ENCODE measurements around the gene CCDC102A.
"Not testable (repeated sequence)": the region's sequence is repeated elsewhere in the genome, so short reads cannot be mapped to it uniquely, and the experiment has no call there.

CCDC102A gene

DNA sequence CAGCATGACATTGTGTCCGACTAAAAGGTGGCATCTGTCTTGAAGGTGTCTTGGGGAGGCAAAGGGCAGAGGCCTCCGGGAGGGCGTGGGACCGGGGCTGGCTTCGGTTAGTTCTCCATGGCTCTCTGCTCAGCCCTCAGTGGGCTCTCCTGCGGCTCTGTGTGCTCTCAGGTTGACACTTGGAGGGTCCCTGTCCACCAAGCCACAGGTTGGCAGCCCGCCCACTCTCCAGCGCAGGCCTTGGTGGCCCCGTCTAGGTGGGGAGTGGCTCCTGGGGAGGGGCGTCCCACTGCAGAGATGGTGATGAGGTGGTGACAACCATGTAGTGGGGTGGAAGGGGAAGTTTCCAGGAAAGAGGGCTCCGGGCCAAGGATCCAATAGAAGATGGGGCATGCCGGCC lies 37.7 kb upstream of the CCDC102A start:
- no peaks in the 10 kb centered on the region for H3K9me3 ChIP-seq (ENCODE audit: control insufficient read depth in 2 of 2, low read length in 2 of 2)
- H3K27me3 ChIP-seq (ENCODE audit: control insufficient read depth in 2 of 2, insufficient read depth in 2 of 2, low read length in 2 of 2), result no peaks in the 10 kb centered on the region
- no peak overlapping the region for H3K4me3 ChIP-seq (ENCODE audit: low read length in 2 of 2)
- H3K4me1 ChIP-seq (ENCODE audit: control insufficient read depth in 2 of 2, insufficient read depth in 2 of 2, low read length in 2 of 2), result no peaks in the 10 kb centered on the region
- H3K9ac ChIP-seq (ENCODE audit: low read depth in 1 of 2, low read length in 2 of 2), result no peak overlapping the region
- no peak overlapping the region for H3K27ac ChIP-seq (ENCODE audit: low read depth in 2 of 2, low read length in 2 of 2)
- peaks cover 0 to 6% of the 10 kb centered on the region in 2 donors for H3K36me3 ChIP-seq (ENCODE audit: control insufficient read depth in 2 of 2, insufficient read depth in 2 of 2, low read length in 2 of 2)

DNA sequence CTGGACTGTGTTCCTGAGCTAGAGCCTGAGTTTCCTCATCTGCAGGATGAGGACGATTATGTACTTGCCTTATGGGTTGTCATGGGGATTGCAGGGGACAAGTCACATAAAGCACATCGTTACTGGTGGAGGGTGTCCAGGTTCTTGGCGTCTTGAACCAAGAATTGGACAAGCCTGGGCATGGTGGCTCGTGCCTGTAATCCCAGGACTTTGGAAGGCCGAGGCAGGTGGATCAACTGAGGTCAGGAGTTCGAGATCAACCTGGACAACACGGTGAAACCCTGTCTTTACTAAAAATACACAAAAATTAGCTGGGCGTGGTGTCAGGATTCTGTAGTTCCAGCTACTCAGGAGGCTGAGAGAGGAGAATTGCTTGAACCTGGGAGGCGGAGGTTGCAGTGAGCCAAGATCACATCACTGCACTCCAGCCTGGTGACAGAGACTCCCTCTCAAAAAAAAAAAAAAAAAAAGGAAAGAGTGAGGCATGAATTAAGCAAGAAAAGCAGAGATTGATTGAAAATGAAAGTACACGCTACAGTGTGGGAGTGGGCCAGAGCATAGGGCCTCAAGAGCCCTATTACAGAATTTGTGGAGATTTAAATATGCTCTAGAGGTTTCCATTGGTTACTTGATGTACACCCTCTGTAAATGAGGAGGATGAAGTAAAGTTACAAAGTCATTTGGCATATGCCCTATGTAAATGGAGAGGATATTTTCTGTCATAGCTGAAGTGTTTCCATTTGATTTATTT lies 36.8 kb upstream of the CCDC102A start:
- H3K4me3 ChIP-seq (ENCODE audit: low read length in 2 of 2), result no peak overlapping the region
- H3K9ac ChIP-seq (ENCODE audit: low read depth in 1 of 2, low read length in 2 of 2), result no peak overlapping the region
- H3K36me3 ChIP-seq (ENCODE audit: control insufficient read depth in 2 of 2, insufficient read depth in 2 of 2, low read length in 2 of 2), result peaks cover 0 to 12% of the 10 kb centered on the region in 2 donors
- no peaks in the 10 kb centered on the region for H3K27me3 ChIP-seq (ENCODE audit: control insufficient read depth in 2 of 2, insufficient read depth in 2 of 2, low read length in 2 of 2)
- no peaks in the 10 kb centered on the region for H3K4me1 ChIP-seq (ENCODE audit: control insufficient read depth in 2 of 2, insufficient read depth in 2 of 2, low read length in 2 of 2)
- no peaks in the 10 kb centered on the region for H3K9me3 ChIP-seq (ENCODE audit: control insufficient read depth in 2 of 2, low read length in 2 of 2)
- no peak overlapping the region for H3K27ac ChIP-seq (ENCODE audit: low read depth in 2 of 2, low read length in 2 of 2)

DNA sequence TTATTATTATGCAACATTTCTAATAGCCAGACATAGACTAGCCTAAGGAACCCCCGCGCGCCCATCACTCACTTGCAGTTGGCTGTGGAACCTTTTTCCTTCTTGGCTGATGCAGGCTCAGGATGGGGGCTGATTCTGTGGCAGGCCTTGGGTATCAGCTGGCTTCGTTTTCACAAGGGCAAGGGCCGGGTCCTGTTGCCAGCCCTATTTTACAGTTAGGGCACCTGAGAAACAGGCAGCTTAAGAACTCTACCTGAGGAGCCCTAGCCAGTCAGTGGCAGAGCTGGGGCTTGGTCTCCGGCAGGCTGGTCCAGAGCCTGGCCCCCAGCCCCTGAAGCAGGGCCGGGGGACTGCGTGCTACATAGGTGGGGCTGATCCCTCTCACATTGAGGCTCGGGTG lies 34.7 kb upstream of the CCDC102A start:
- H3K4me1 ChIP-seq (ENCODE audit: control insufficient read depth in 2 of 2, insufficient read depth in 2 of 2, low read length in 2 of 2), result no peaks in the 10 kb centered on the region
- no peaks in the 10 kb centered on the region for H3K9me3 ChIP-seq (ENCODE audit: control insufficient read depth in 2 of 2, low read length in 2 of 2)
- H3K27me3 ChIP-seq (ENCODE audit: control insufficient read depth in 2 of 2, insufficient read depth in 2 of 2, low read length in 2 of 2), result no peaks in the 10 kb centered on the region
- peaks cover 0 to 13% of the 10 kb centered on the region in 2 donors for H3K36me3 ChIP-seq (ENCODE audit: control insufficient read depth in 2 of 2, insufficient read depth in 2 of 2, low read length in 2 of 2)
- no peak overlapping the region for H3K27ac ChIP-seq (ENCODE audit: low read depth in 2 of 2, low read length in 2 of 2)
- H3K4me3 ChIP-seq (ENCODE audit: low read length in 2 of 2), result no peak overlapping the region
- H3K9ac ChIP-seq (ENCODE audit: low read depth in 1 of 2, low read length in 2 of 2), result no peak overlapping the region

DNA sequence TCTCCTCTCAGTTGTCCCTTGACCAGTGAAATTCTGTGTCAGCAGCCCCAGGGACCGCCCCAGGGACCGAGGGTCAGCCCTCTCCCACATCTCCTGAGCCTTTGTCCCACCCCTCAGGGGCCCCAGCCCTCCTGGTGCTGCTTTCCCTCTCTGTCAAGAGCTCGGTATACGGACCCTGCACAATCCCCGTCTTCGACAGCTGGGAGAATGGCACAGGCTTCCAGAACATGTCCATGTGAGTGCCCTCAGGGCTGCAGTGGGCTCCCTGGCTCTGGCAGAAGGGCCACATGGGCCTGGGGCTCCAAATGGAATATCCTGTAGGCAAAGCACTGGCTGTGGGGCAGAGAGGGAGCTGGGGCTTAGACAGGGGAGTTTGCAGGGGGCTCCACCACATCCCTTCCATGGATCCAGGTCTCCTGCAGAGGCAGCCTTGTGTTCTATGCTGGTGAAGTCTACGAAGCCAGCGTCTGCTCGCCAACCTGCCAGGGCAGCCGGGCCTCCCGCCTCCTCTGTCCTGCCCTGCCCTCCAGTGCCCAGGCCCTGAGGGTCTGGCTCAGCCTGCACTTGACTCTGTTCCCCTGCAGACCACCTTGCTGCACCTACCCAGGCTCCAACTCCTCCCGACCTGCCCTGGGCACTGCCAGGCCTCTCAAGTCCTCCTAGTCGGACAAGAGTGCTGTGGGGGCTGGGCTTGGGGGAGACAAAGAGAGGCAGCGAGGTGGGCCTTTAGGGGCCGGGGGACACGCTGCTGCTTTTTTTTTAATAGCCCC lies 34.1 kb upstream of the CCDC102A start:
- Histone ChIP-seq H3K27ac (ENCODE audit: low read depth in 2 of 2, low read length in 2 of 2) (no peak overlapping the region), H3K9ac (ENCODE audit: low read depth in 1 of 2, low read length in 2 of 2) (no peak overlapping the region), H3K36me3 (ENCODE audit: control insufficient read depth in 2 of 2, insufficient read depth in 2 of 2, low read length in 2 of 2) (peaks cover 0 to 15% of the 10 kb centered on the region in 2 donors), H3K9me3 (ENCODE audit: control insufficient read depth in 2 of 2, low read length in 2 of 2) (no peaks in the 10 kb centered on the region), H3K4me1 (ENCODE audit: control insufficient read depth in 2 of 2, insufficient read depth in 2 of 2, low read length in 2 of 2) (no peaks in the 10 kb centered on the region), H3K27me3 (ENCODE audit: control insufficient read depth in 2 of 2, insufficient read depth in 2 of 2, low read length in 2 of 2) (no peaks in the 10 kb centered on the region), H3K4me3 (ENCODE audit: low read length in 2 of 2) (no peak overlapping the region)

DNA sequence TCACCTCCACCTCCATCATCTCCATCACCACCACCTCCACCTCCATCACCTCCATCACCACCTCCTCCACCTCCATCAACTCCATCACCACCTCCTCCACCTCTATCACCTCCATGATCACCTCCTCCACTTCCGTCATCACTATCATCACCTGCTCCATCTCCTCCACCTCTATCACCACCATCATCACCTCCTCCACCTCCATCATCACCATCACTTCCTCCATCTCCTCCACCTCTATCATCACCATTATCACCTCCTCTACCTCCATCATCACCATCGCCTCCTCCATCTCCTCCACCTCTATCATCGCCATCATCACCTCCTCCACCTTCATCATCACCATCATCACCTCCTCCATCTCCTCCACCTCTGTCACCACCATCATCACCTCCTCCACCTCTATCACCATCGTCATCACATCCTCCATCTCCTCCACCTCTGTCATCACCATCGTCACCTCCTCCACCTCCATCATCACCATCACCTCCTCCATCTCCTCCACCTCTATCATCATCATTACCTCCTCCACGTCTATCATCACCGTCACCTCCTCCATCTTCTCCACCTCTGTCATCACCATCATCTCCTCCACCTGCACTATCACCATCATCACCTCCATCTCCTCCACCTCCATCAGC lies 33.1 kb upstream of the CCDC102A start:
- H3K9me3 ChIP-seq (ENCODE audit: control insufficient read depth in 2 of 2, low read length in 2 of 2), result no peaks in the 10 kb centered on the region
- peaks cover 0 to 15% of the 10 kb centered on the region in 2 donors for H3K36me3 ChIP-seq (ENCODE audit: control insufficient read depth in 2 of 2, insufficient read depth in 2 of 2, low read length in 2 of 2)
- no peaks in the 10 kb centered on the region for H3K27me3 ChIP-seq (ENCODE audit: control insufficient read depth in 2 of 2, insufficient read depth in 2 of 2, low read length in 2 of 2)
- no peak overlapping the region for H3K27ac ChIP-seq (ENCODE audit: low read depth in 2 of 2, low read length in 2 of 2)
- no peak overlapping the region for H3K9ac ChIP-seq (ENCODE audit: low read depth in 1 of 2, low read length in 2 of 2)
- H3K4me3 ChIP-seq (ENCODE audit: low read length in 2 of 2), result no peak overlapping the region
- H3K4me1 ChIP-seq (ENCODE audit: control insufficient read depth in 2 of 2, insufficient read depth in 2 of 2, low read length in 2 of 2), result no peaks in the 10 kb centered on the region

DNA sequence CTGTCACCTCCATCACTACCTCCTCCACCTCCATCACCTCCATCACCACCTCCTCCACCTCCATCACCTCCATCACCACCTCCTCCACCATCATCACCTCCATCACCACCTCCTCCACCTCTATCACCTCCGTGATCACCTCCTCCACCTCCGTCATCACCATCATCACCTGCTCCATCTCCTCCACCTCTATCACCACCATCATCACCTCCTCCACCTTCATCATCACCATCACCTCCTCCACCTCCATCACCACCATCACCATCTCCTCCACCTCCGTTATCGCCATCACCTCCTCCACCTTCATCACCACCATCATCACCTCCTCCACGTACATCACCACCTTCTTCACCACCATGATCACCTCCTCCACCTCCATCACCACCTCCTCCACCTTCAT lies 32.4 kb upstream of the CCDC102A start:
- not testable (repeated sequence) for H3K9ac ChIP-seq (ENCODE audit: low read depth in 1 of 2, low read length in 2 of 2); H3K27me3 ChIP-seq (ENCODE audit: control insufficient read depth in 2 of 2, insufficient read depth in 2 of 2, low read length in 2 of 2); H3K27ac ChIP-seq (ENCODE audit: low read depth in 2 of 2, low read length in 2 of 2); H3K4me3 ChIP-seq (ENCODE audit: low read length in 2 of 2); H3K4me1 ChIP-seq (ENCODE audit: control insufficient read depth in 2 of 2, insufficient read depth in 2 of 2, low read length in 2 of 2); H3K9me3 ChIP-seq (ENCODE audit: control insufficient read depth in 2 of 2, low read length in 2 of 2)
- H3K36me3 ChIP-seq (ENCODE audit: control insufficient read depth in 2 of 2, insufficient read depth in 2 of 2, low read length in 2 of 2), result peaks cover 0 to 15% of the 10 kb centered on the region in 2 donors

DNA sequence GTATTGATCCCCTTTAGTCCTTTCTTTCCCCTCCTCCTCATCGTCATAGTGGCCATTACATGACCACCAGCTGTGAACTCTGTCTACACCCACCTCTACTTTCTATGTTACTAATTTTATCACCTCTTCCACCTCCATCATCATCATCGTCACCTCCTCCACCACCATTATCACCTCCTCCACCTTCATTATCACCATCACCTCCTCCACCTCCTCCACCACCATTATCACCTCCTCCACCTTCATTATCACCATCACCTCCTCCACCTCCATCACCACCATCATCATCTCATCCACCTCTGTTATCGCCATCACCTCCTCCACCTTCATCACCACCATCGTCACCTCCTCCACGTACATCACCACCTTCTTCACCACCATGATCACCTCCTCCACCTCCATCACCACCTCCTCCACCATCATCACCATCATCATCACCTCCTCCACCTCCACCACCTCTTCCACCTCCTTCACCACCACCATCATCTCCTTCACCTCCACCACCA lies 31.9 kb upstream of the CCDC102A start:
- Histone ChIP-seq H3K4me1 (ENCODE audit: control insufficient read depth in 2 of 2, insufficient read depth in 2 of 2, low read length in 2 of 2) (no peaks in the 10 kb centered on the region), H3K36me3 (ENCODE audit: control insufficient read depth in 2 of 2, insufficient read depth in 2 of 2, low read length in 2 of 2) (peaks cover 0 to 15% of the 10 kb centered on the region in 2 donors), H3K9ac (ENCODE audit: low read depth in 1 of 2, low read length in 2 of 2) (no peak overlapping the region), H3K27me3 (ENCODE audit: control insufficient read depth in 2 of 2, insufficient read depth in 2 of 2, low read length in 2 of 2) (no peaks in the 10 kb centered on the region), H3K4me3 (ENCODE audit: low read length in 2 of 2) (no peak overlapping the region), H3K27ac (ENCODE audit: low read depth in 2 of 2, low read length in 2 of 2) (no peak overlapping the region), H3K9me3 (ENCODE audit: control insufficient read depth in 2 of 2, low read length in 2 of 2) (no peaks in the 10 kb centered on the region)

DNA sequence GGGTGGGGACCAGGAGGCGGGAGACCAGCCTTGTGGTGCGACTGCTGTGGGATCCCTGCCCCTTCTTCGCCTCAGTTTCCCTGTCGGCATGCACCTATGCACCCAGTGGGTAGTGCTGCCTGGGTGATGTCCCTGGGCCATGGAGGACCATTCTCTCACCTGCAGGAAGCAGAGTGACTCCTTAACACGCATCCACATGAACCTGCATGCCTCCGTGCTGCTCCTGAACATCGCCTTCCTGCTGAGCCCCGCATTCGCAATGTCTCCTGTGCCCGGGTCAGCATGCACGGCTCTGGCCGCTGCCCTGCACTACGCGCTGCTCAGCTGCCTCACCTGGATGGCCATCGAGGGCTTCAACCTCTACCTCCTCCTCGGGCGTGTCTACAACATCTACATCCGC lies 31.3 kb upstream of the CCDC102A start:
- no peak overlapping the region for H3K9ac ChIP-seq (ENCODE audit: low read depth in 1 of 2, low read length in 2 of 2)
- H3K4me1 ChIP-seq (ENCODE audit: control insufficient read depth in 2 of 2, insufficient read depth in 2 of 2, low read length in 2 of 2), result no peaks in the 10 kb centered on the region
- no peak overlapping the region for H3K27ac ChIP-seq (ENCODE audit: low read depth in 2 of 2, low read length in 2 of 2)
- H3K27me3 ChIP-seq (ENCODE audit: control insufficient read depth in 2 of 2, insufficient read depth in 2 of 2, low read length in 2 of 2), result no peaks in the 10 kb centered on the region
- peaks cover 0 to 17% of the 10 kb centered on the region in 2 donors for H3K36me3 ChIP-seq (ENCODE audit: control insufficient read depth in 2 of 2, insufficient read depth in 2 of 2, low read length in 2 of 2)
- H3K4me3 ChIP-seq (ENCODE audit: low read length in 2 of 2), result no peak overlapping the region
- no peaks in the 10 kb centered on the region for H3K9me3 ChIP-seq (ENCODE audit: control insufficient read depth in 2 of 2, low read length in 2 of 2)

DNA sequence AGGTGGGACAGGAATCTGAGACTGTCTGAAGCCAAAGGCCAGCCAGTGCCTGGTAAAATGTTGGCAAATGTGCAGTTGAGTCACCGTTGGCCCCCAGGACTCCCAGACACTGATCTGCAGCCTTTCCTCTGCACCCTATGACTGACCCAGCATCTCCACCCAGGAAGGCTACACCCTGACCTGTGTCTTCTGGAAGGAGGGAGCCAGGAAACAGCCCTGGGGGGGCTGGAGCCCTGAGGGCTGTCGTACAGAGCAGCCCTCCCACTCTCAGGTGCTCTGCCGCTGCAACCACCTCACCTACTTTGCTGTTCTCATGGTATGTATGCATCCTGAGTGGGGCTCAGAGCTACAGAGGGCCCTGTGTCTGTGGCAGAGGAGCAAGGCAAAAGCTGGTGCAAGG lies 30.1 kb upstream of the CCDC102A start:
- Histone ChIP-seq H3K36me3 (ENCODE audit: control insufficient read depth in 2 of 2, insufficient read depth in 2 of 2, low read length in 2 of 2) (peaks cover 0 to 18% of the 10 kb centered on the region in 2 donors), H3K9ac (ENCODE audit: low read depth in 1 of 2, low read length in 2 of 2) (no peak overlapping the region), H3K27ac (ENCODE audit: low read depth in 2 of 2, low read length in 2 of 2) (no peak overlapping the region), H3K4me1 (ENCODE audit: control insufficient read depth in 2 of 2, insufficient read depth in 2 of 2, low read length in 2 of 2) (no peaks in the 10 kb centered on the region), H3K9me3 (ENCODE audit: control insufficient read depth in 2 of 2, low read length in 2 of 2) (no peaks in the 10 kb centered on the region), H3K27me3 (ENCODE audit: control insufficient read depth in 2 of 2, insufficient read depth in 2 of 2, low read length in 2 of 2) (no peaks in the 10 kb centered on the region), H3K4me3 (ENCODE audit: low read length in 2 of 2) (no peak overlapping the region)

DNA sequence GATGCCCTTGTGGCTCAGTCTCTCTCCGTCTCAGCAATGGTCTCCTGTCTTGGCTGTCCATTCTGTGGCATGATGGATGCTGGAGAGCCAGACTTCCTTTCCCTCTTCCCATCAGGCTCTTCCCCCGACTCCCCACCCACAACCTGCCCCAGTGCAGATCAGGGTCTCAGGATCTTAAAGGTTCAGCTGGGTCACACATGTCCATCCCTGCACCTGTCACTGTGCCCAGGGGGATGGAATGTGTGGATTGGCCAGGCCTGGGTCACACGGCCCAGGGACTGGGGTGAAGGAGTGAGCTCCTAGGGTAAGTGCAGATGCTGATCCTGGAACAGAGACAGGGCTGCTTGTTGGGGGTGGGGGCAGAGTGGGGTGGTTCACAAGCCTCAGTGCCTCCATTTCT lies 29.1 kb upstream of the CCDC102A start:
- Histone ChIP-seq H3K9ac (ENCODE audit: low read depth in 1 of 2, low read length in 2 of 2) (no peak overlapping the region), H3K4me3 (ENCODE audit: low read length in 2 of 2) (no peak overlapping the region), H3K9me3 (ENCODE audit: control insufficient read depth in 2 of 2, low read length in 2 of 2) (no peaks in the 10 kb centered on the region), H3K27me3 (ENCODE audit: control insufficient read depth in 2 of 2, insufficient read depth in 2 of 2, low read length in 2 of 2) (no peaks in the 10 kb centered on the region), H3K36me3 (ENCODE audit: control insufficient read depth in 2 of 2, insufficient read depth in 2 of 2, low read length in 2 of 2) (peaks cover 0 to 16% of the 10 kb centered on the region in 2 donors), H3K27ac (ENCODE audit: low read depth in 2 of 2, low read length in 2 of 2) (no peak overlapping the region), H3K4me1 (ENCODE audit: control insufficient read depth in 2 of 2, insufficient read depth in 2 of 2, low read length in 2 of 2) (no peaks in the 10 kb centered on the region)
